ENCODE data around the gene MPZL1. TPM values are rescaled to one million over a fixed set of nuclear protein-coding genes. Genes with fewer than 3 reads are reported as not detected.

The MPZL1 gene
- total RNA-seq, 3 donors from 2014 or later: 43.5 to 86.8 (median 86.2) TPM

DNA sequence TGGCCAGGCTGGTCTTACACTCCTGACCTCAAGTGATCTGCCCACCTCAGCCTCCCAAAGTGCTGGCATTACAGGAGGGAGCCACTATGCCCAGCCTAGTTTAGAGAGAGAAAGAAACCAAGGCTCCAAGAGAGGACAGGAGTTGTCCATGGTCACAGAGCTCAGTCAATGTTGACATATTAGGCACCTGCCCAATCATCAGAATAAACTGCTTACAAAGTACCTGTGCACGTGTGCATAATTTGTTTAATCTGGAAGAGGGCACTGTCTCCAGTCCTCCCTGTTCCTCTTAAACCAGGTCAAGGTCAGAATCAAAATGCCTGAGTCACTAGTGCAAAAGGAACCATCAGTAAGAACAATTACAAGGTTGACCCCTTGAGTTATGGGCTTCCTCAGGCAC, 20.3 kb upstream of the MPZL1 start:
- intact Hi-C loops (cut with DNase I; ENCODE audit: low total_unique reads): no loop called here

DNA sequence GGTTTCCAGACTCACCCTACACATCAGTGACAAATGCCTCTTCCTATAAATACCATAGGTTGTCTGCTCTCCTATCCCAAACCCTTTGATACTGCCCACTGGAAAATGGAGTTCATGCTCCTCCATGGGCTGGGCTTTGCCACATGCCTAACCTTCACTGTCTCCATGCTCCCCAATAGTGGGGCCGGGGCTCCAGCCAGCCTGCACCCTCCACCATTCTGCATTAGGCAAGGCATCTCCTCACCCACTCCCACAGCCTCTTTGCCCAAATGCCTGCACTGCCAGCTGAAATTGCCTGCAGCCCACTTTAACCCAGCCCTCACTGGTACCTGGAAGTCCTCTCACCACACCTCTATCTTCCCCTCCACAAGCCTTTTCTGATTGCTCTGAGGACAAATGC, 18.2 kb upstream of the MPZL1 start:
- TF ChIP-seq POLR2AphosphoS5 (IDR thresholded peaks at IDR 0.05) (no peak), CTCF (IDR thresholded peaks at IDR 0.05) (no peak), POLR2A (IDR thresholded peaks at IDR 0.05) (no peak)
- DNase-seq (ENCODE audit: low spot score in 2 of 2): no peak
- Histone ChIP-seq H3K36me3 (no peaks in the 10 kb centered on the region), H3K4me1 (no peaks in the 10 kb centered on the region), H3K27me3 (no peaks in the 10 kb centered on the region), H3K9me3 (no peaks in the 10 kb centered on the region), H3K27ac (no peak overlapping the region), H3K4me3 (no peak overlapping the region)
- intact Hi-C loops (cut with DNase I; ENCODE audit: low total_unique reads): no loop called here

More for the DNA sequence above, 20.3 kb upstream of the MPZL1 start:
- Histone ChIP-seq H3K4me1 (peaks cover 0 to 7% of the 10 kb centered on the region in 2 donors), H3K27me3 (no peaks in the 10 kb centered on the region), H3K36me3 (no peaks in the 10 kb centered on the region), H3K27ac (no peak overlapping the region), H3K9me3 (no peaks in the 10 kb centered on the region), H3K4me3 (no peak overlapping the region)
- DNase-seq (ENCODE audit: low spot score in 2 of 2): no peak
- TF ChIP-seq CTCF (IDR thresholded peaks at IDR 0.05) (no peak), POLR2AphosphoS5 (IDR thresholded peaks at IDR 0.05) (no peak), POLR2A (IDR thresholded peaks at IDR 0.05) (no peak)

- intact Hi-C loops (cut with DNase I; ENCODE audit: low total_unique reads): no loop called here
- DNase-seq (ENCODE audit: low spot score in 2 of 2): no peak
- H3K27me3 ChIP-seq: no peaks in the 10 kb centered on the region
- no peak for TF ChIP-seq POLR2AphosphoS5 (IDR thresholded peaks at IDR 0.05)
- TF ChIP-seq POLR2A (IDR thresholded peaks at IDR 0.05): no peak
- no peak for TF ChIP-seq CTCF (IDR thresholded peaks at IDR 0.05)
- H3K9me3 ChIP-seq: no peaks in the 10 kb centered on the region
- H3K36me3 ChIP-seq: no peaks in the 10 kb centered on the region
- H3K27ac ChIP-seq: no peak overlapping the region
- H3K4me3 ChIP-seq: no peak overlapping the region
- H3K4me1 ChIP-seq: no peaks in the 10 kb centered on the region
These were observed 17.1 kb upstream of the MPZL1 start for GRCh38 chr1:167704715-167705114.

DNA sequence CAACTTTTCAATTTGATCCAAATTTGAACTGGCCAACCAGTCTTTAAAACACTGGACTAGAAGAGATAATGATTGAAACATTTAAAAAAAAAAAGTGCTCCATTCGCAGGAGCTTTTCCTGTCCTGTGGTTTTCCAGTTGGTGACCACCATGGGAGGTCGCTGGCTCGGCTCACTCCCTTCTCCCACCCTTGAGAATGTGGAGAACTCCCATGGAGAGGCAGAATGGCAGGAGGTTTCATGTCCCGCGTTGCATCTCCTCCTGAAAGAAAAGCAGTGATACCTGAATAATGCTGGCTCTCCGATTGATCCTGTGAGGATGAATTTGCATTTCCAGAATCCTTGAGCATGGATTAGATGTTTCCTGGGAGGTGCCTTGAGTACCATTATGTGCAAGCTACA, 16.5 kb upstream of the MPZL1 start:
- DNase-seq (ENCODE audit: low spot score in 2 of 2): no peak

GRCh38 chr1:167706363-167706762, 15.4 kb upstream of the MPZL1 start:
- intact Hi-C loops (cut with DNase I; ENCODE audit: low total_unique reads): no loop called here
- TF ChIP-seq CTCF (IDR thresholded peaks at IDR 0.05): no peak
- TF ChIP-seq POLR2A (IDR thresholded peaks at IDR 0.05): no peak
- no peak for TF ChIP-seq POLR2AphosphoS5 (IDR thresholded peaks at IDR 0.05)

More for the DNA sequence above, 16.5 kb upstream of the MPZL1 start:
- no peak overlapping the region for H3K4me3 ChIP-seq
- H3K4me1 ChIP-seq: no peaks in the 10 kb centered on the region
- TF ChIP-seq CTCF (IDR thresholded peaks at IDR 0.05) (no peak), POLR2AphosphoS5 (IDR thresholded peaks at IDR 0.05) (no peak), POLR2A (IDR thresholded peaks at IDR 0.05) (no peak)
- no peaks in the 10 kb centered on the region for H3K36me3 ChIP-seq
- no peaks in the 10 kb centered on the region for H3K9me3 ChIP-seq
- H3K27ac ChIP-seq: no peak overlapping the region
- H3K27me3 ChIP-seq: no peaks in the 10 kb centered on the region
- intact Hi-C loops (cut with DNase I; ENCODE audit: low total_unique reads): no loop called here

More at GRCh38 chr1:167706363-167706762, 15.4 kb upstream of the MPZL1 start:
- H3K9me3 ChIP-seq: no peaks in the 10 kb centered on the region
- H3K27ac ChIP-seq: no peak overlapping the region
- no peaks in the 10 kb centered on the region for H3K4me1 ChIP-seq
- DNase-seq (ENCODE audit: low spot score in 2 of 2): no peak
- no peaks in the 10 kb centered on the region for H3K27me3 ChIP-seq
- no peak overlapping the region for H3K4me3 ChIP-seq
- H3K36me3 ChIP-seq: no peaks in the 10 kb centered on the region

All from breast epithelium (tissue), 4 donors.